HG03571 (cell line): ENCODE data around the gene PROK1.

ENCODE experiments used
- ATAC-seq: cut with Tn5 transposase; IDR thresholded peaks from one replicate; pipeline ENCODE4 v1.9.1; 2021; ENCODE audit not compliant: unreplicated experiment

PROK1 gene

DNA sequence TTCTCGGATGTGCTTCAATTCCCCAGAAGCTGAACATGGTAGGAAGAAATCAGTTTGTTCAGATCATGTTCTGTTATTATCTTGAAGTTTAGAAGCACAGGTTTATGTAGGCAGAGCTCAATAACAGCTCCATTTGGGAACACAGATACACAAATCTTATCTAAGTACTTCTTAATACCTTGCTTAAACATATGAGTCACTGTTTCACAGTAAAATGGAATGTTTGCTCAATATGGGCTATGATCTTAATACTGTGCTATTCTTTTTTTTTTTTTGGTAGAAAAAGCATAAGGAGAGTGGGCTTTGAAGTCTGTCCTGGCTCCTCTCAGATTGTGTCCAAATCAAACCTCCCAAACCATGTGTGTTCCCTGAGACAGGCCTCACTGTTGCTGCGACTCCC is 13.4 kb downstream of the PROK1 start:
- ATAC-seq: no peak

DNA sequence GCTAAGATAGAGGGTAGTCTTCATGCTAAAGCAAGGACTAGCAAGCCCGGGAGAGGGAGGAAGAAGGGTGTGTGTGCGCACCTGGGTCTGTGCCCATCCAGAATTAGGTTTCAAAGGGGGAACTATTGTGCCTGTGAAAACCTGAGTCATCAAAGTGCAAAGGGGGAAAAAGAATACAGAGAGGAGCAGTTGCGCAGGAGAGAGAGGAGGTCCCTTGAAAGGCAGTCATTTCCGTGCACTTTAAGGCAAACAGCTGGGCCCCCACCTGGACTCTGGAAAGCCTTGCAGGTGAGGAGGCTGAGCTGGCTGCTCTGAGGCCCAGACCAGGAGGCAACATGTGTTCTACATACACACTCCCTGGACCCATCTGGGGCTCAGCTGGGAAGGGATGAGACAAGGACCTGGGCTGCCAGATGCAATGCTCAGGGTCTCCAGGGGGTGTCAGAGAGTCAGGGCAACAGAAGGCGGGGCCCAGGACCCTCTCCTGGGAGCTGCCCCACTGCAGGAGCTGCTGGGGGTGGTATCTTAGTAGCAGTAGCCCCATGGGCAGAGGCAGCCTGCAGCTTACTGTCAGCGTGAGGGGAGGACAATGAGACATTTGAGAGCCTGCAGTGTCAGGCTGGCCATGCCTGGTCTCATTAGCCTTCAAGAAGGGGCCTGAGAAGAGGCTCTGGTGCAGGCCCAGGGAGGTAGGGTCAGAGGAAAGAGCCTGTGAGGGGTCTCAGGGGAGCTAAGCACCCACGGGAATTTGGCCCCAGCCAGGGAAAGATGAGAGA is 14.3 kb downstream of the PROK1 start:
- no peak for ATAC-seq

DNA sequence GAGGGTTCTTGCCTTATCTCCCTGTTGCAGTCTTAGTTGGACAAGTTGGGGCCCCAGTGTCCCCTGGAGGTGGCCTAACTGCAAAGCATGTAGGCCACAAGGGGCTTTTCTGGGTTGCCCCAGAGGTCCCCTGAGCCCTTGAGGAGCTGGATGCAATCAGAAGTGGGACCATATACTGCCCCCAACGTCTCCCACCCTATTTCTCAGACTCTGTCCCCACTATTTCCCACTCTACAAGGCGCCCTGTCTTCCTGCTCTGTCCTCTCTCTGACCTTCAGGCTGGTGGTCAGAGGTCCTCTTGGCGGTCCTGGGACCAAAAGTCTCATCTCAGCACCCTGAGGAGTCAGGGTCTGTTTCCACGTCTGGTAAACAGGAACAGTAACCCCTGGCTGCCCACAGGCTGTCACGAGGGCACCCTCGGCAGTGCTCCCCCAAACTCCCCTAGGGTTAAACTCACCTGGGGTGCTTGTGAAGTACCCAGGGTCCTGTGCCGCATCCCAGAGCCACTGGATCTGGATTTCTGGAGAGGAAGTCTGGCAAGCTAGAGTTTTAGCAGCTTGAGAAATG is 14.9 kb downstream of the PROK1 start:
- ATAC-seq: no peak

DNA sequence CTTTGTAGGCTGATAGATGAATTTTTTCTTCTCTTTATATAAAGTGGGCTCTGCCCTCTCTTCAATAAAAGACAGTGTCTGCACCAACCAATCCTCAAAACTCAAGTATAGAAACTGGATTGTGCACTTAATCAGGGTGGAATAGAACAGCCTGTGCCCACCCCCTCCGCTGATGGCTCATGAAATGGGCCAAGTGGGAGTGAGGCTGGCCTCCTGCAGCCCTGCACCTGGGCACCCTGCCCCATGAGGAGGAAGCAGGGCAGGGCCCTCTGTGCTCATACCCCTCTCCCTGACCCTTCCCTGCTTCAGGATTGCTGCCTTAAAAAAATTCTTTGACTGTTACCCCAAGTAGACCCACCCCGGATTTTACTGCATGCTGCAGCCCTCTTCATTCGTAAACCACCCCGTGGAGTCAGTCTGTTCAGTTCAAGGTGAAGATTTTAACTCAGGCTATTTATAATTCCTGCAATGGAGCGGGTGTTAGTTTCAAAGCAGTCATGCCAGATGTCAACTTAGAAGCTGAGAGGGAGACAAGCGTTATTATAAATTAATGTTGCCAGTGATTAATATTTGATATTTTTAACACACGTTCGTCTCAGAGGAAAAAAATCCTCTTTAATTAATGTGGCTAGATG is 15.8 kb downstream of the PROK1 start:
- no peak for ATAC-seq

DNA sequence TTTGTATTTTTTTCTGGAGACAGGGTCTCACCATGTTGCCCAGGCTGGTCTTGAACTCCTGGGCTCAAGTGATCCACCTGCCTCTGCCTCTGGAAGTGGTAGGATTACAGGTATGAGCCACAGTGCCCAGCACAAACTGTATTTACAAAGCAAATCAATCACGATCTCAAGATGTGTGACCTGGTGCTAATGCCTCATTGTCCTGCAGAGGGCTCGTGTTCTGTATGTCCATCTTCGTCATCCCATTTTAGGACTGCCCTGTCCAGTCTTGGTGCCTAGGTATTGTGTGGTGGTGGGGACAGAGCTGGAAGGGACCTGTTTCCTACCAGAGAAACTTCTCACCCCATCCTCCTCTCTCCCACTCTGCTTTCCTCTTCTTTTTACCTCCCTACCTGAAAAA is 20.2 kb downstream of the PROK1 start:
- ATAC-seq: no peak

DNA sequence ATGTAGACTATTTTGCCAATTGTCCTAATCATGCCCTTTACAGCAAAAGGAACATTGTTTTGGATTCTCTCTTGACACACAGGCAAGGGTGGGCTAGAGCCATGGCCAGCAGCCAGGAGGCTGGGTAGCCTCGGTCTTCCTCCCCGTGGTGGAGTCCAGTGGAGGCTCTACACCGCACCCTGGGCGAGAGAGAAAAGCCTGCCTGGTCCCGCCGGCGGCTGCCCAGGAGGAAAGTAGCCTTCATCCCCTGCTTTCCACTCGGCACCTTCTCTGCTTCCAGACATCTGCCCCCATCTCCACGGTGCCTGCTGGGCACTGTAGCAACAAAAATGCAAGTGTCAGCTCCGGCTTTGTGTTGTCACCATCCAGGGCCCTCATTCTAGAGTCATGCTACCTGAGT is 21.6 kb downstream of the PROK1 start:
- no peak for ATAC-seq

DNA sequence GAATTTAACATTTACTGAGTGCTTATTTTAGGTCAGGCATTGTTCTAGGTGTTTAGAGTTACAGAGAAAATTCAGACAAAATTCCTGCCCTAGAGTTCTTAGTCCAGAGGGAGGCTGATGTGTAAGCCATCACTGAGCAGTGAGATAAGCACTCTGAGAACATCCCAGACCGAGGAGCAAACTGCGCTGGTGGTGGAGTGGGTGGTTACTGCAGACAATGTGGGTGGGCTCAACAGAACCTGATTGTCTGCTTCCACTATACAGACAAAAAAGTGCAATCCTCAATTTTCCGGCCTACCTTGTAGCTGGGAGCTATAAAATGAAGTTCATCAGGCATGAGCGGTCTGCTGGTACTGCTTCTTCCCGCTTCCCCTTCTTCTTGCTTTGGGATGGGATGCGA is 23.5 kb downstream of the PROK1 start:
- ATAC-seq: no peak

DNA sequence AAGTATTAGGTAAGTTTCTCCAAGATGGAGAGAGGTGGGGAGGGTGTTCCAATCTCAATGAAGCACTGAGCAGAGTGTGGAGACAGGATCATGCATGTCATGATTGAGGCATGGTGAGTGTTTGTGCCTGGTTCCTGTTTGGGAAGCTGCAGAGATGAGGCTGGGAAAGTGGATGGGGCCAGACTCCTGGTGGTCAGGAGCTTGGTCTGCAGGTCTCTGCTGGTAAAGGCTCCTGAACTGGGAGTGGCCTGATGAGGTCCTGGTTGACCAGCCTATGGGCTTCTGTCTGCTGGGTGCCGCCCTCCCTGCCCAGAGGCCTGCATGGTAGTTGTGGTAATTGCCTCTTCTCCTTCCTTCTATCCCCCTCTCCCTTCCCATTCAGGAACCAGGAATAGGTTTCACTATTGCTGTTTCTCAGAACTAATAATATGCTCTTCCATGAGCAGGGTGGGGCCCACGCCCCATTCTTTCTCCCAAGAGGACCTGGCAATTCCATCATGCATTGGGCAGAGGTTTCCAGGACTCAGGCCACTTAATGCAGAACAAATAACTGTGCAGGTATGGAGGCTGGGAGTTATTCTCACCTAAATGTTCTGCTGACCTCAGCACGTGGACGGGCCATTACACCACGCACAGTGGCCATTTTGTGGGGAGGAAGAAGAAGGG is 24.5 kb downstream of the PROK1 start:
- ATAC-seq: no peak

DNA sequence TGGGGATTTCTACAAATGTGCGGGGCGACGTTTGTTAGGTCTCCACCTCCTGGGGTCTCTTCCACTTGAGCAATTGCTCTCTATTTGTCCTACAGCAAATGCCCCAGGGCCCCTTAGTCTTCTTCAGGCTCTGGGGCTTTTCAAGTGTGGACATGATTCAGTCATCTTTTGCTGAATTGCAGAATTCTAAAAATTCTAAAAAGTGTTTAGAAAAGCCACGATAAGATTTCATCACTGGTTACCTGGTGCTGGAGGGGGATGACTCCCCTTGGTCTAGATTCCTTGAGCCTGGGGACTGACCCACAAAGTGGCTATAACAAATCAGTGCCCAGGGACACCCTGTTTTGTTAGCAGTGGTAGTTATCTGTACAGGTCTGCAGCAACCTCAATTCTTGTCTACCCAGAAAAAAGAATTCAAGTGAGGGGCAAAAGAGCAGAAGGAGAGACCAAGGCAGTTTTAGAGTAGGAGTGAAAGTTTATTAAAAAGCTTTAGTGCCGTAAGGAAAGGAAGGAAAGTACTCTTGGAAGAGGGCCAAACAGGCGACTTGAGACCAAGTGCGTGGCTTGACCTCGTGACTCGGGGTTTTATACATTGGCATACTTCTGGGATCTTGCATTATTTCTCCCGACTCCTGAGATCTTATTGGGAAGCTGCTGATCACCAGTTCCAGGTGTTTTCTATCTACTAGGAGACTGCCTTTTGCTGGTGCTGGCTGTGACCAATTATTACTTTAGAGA is 25.2 kb downstream of the PROK1 start:
- ATAC-seq: no peak

DNA sequence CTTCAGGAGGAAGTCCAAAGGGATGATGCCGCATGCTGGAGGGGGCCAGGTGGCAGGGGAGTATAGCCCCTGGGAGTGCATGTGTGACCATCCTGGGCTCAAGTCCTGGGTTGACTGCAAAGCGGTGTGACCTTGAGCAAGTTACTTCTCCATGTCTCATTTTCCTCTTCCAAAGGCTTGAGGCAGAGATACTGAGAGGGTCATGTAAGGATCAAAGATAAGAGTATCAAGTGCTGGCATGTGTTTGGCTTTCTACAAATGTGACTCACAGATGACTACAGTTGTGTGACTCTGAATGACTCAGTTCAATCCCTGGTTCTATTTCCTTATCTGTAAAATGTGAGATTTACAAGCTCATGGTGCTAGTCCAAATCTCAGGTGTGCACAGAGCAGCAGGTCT is 26.1 kb downstream of the PROK1 start:
- ATAC-seq: no peak

DNA sequence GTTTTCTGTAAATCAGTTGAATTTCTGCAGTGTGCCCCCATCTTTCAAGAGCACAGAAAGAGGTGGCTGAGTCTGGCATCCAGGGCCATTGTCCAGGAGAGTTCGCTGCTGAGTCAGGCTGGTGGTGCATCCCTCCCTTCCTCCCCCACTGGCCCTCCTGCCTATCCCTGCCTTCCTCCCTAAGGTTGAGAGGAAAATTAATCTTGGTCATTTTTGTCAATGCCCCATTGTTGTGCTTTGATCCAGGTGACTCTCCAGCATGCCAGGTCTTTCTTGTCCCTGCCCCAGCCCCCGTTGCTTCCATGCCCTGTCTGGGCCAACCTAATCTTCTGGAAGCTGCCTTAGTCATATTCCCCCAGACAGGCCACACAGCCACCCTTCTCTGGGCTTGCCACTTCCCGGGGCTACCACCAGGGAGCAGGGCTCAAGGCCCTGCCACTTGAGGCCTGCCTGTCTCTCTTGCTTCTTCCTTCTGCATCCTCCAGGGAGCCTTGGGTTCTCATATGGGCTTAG is 26.6 kb downstream of the PROK1 start:
- no peak for ATAC-seq

DNA sequence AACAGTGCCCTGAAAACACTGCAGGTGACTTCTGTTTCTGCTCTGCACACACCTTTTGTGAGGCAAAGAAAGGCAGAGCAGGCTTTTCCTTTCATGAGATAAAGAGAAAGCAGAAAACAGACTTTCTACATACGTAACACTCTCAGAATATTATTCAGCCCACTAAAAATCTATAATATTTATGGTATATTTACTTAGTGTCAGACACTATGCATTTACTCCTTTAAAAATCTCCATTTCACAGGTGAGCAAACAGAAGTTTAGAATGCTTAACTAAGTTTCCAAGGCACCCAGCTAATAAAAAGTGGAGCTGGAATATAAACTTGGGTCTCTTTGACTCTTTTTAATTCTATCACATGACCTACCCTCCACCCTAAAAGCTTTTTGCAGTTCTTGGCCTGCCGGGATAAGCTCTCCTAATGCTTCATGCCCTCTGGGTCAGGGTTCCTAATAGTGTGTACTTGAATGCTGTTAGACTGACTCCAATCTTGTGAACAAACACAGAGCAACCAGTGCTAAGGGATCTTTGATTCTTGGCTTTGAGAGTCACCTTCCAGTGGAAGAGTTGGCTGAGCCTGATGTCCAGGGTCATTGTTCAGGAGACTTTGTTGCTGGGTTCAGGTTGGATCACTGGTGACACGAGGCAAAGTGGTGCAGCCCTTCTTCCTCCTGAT is 27.2 kb downstream of the PROK1 start:
- no peak for ATAC-seq

DNA sequence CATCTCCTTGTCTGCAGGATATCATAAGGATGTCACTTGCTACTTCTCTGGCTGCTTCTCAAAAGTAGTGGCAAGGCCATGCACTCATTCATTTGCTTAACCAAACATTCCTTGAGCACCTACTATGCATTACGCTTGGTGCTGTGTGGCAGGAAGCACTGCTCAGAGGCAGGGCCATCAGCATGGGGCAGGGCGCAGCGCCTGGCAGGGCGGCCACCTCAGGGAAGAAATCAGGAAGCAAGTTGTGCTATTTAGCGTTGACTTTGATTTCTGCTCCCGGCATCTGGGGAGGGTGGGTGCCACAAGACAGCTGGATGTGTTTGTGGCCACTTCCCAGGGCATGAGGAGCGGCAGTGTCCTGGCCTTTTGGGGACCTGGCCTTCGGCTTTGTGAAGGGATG is 27.9 kb downstream of the PROK1 start:
- ATAC-seq: no peak

DNA sequence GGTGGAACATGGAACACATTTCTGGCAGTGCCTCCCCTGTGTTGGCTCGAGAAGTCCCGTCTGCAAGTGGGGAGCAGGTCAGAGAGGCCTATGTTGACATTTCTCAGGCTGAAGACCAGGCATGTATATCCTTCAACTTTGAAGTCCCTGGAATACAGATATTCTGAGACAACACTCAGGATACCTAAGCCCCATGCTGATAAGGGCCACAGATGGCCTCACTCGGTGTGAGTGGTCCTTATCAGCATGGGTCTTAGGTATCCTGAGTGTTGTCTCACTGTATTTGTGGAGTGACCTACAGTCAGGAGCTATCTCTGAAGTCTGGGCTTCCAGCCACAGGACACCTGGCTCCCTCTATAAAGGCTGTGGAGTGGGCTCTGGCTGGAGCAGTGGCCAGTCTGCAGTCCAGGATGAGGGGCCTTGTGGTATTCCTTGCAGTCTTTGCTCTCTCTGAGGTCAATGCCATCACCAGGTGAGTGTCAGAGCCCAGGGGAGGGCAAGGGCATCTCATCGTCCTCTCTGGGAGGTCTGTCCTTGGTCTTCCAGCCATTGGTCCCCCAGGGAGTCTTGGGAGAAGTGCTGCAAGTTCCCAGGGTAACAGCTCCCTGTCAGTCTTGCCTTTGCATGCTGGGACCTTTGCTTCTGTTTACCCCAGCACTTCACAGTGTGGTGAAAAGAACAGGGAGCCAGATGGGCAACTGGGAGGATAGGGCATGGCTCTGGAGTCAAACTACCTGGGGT is 29.6 kb downstream of the PROK1 start:
- ATAC-seq: no peak

DNA sequence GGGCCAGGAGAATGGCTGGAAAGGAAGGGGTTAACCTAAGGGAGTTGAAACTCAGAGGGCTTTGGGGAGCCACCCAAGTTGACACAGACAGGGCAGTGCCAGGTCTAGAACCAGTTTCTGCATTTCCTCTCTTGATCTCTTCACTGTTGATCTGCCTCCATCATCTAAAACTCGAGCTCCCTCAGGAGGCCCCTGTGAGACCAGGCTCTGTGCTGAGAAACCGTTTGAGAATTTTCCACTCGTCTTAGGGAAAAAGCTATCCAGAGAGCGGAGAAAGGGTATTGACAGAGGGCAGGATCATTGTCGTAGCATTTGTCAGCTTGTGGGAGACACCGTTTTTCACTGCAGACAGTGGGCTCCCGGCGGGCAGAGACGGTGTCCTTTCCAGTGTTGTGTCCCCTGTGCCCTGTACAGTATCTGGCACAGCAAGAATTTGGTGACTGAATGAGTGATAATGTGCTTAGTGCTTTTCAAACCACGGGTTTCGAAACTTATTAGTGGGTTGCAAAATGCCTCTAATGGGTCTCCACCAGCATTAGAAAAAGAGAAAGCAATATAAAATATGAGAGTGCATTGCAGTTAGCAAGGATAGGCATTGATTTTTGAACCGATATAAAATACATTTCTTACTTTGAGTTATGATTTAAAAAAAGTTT is 31.1 kb downstream of the PROK1 start:
- ATAC-seq: no peak

DNA sequence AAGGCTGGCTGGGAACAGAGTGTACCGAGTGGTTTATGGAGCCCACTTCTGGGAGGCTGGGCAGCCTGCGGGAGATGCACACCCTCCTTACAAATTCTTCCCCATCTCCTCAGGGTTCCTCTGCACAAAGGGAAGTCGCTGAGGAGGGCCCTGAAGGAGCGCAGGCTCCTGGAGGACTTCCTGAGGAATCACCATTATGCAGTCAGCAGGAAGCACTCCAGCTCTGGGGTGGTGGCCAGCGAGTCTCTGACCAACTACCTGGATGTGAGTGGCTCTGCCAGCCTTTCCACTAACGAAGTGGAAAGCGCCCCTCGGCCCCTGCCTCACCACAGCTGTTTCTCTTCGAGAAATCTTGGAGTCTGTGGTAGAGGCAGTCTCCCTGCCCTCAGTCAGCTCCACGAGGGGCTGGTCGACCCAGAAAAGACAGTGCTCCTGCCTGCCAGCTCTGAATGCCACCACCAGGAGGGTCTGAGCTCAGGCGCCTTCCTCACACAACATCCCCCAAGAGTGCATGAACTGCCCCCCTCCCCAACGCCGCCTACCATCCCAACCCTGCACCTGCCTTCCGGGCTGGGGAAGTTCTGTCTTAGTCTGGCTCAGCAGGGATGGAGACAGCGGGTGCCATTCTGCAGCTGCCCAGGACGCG is 31.8 kb downstream of the PROK1 start:
- no peak for ATAC-seq

DNA sequence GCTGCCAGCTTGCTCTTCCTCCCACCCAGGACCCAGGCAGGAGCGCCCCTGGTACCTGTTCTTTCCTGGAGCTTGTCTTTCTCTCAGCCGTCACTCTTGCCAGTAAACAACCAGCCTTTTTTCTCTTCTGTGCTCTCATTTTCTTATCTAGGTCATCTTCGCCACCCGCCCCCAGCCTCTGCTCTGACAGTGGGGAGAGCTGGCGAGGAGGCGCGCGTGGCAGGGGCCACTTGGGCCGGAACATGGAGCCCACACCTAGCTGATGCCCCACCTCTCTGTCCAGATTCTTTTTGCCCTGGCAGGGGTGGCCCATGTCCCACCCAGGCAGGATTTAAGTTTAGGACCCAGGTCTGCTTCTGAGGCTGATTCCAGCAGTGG is 32.3 kb downstream of the PROK1 start:
- no peak for ATAC-seq

DNA sequence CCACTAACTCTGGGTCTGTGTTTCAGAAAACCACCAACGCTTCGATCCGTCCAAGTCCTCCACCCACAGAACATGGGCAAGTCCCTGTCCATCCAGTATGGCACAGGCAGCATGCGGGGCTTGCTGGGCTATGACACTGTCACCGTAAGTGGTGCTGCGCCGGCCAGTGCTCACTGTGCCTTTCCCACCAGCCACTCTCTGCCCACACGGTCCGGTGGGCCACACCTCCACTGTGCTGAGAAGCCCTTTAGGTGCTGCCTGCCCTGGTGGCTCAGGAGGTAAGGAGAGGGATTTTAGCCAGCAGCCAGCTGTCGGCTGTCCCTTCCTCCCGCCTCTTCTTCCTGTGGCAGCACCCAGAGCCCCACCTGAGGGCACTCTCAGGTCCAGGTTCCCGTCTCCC is 33.9 kb downstream of the PROK1 start:
- ATAC-seq: no peak

DNA sequence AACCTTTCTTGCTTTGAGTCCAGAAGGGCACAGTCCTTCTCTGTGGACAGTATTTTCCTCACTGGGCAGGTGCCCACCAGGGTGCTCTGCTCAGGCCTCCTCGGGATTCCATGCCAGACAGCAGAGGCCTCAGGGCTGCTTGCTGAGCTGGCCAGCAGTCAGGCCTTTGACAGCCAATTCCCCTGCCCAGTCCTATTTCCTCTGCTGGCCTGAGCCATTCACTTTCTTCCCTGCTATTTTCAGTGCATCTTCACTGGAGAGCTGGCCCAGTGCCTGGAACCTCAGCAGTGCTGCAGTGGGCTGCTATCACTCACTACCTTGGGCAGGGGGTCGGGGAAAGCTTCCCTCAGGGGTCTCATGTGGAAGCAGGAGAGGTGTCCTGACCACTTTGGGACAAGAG is 34.8 kb downstream of the PROK1 start:
- no peak for ATAC-seq
